Measurements from ENCODE around the gene S100A9. TPM values are rescaled to one million over a fixed set of nuclear protein-coding genes. Genes with fewer than 3 reads are reported as not detected.

S100A9 gene
- total RNA-seq, 4 donors from 2014 or later: 33.4 to 175 (median 54.0) TPM

DNA sequence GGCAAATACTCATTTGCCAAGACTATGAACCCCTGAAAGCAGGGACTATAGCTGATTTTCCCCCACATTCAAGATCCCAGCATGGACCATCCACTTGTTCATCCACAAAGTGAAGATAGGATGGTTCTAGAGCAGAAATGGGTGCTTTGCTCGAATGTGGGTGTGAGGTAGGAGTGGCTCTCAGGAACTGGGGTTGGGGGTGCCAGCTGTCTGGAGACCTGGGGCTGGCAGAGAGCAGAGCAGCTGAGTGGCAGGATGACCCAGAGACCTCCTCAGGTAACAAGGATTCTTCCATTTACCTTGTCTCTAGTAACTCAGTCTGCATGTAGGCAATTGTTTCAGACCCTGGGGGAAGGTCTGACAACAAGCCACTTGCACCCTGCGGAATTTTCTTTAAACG, 6.0 kb downstream of the S100A9 start:
- H3K4me1 ChIP-seq: no peaks in the 10 kb centered on the region
- H3K27ac ChIP-seq: no peak overlapping the region
- no peaks in the 10 kb centered on the region for H3K36me3 ChIP-seq
- H3K4me3 ChIP-seq: no peak overlapping the region
- H3K27me3 ChIP-seq: no peaks in the 10 kb centered on the region
- no peaks in the 10 kb centered on the region for H3K9me3 ChIP-seq
- intact Hi-C loops (cut with DNase I; ENCODE audit: low total_unique reads): no loop called here
- no peak for DNase-seq
- TF ChIP-seq, protein P1, sequence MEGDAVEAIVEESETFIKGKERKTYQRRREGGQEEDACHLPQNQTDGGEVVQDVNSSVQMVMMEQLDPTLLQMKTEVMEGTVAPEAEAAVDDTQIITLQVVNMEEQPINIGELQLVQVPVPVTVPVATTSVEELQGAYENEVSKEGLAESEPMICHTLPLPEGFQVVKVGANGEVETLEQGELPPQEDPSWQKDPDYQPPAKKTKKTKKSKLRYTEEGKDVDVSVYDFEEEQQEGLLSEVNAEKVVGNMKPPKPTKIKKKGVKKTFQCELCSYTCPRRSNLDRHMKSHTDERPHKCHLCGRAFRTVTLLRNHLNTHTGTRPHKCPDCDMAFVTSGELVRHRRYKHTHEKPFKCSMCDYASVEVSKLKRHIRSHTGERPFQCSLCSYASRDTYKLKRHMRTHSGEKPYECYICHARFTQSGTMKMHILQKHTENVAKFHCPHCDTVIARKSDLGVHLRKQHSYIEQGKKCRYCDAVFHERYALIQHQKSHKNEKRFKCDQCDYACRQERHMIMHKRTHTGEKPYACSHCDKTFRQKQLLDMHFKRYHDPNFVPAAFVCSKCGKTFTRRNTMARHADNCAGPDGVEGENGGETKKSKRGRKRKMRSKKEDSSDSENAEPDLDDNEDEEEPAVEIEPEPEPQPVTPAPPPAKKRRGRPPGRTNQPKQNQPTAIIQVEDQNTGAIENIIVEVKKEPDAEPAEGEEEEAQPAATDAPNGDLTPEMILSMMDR (IDR thresholded peaks at IDR 0.05): no peak
- no peak for TF ChIP-seq POLR2A (IDR thresholded peaks at IDR 0.05)

DNA sequence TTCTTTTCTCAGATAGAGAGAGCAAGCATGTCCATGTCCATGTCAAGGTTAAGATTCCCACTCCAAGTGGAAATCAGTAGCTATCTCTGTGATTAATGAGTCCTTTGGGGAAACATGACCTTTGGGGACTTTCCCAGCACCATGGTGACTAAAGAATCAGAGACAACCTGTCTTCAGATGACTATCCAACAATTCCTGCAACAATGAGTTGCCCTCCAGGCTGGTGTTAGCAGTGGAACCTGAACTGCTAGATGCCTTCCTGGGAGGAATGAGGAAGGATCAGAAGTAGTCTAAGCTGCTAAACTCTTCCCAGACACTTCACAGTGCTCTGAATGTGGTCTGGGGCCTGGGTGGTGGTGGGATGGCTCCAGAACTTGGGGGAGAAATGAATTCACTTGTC, 6.5 kb downstream of the S100A9 start:
- Histone ChIP-seq H3K9me3 (no peaks in the 10 kb centered on the region), H3K4me3 (no peak overlapping the region), H3K36me3 (no peaks in the 10 kb centered on the region), H3K27me3 (no peaks in the 10 kb centered on the region), H3K4me1 (no peaks in the 10 kb centered on the region), H3K27ac (no peak overlapping the region)
- no peak for DNase-seq
- no peak for TF ChIP-seq POLR2A (IDR thresholded peaks at IDR 0.05)
- TF ChIP-seq, protein P1 (IDR thresholded peaks at IDR 0.05): no peak
- intact Hi-C loops (cut with DNase I; ENCODE audit: low total_unique reads): no loop called here

DNA sequence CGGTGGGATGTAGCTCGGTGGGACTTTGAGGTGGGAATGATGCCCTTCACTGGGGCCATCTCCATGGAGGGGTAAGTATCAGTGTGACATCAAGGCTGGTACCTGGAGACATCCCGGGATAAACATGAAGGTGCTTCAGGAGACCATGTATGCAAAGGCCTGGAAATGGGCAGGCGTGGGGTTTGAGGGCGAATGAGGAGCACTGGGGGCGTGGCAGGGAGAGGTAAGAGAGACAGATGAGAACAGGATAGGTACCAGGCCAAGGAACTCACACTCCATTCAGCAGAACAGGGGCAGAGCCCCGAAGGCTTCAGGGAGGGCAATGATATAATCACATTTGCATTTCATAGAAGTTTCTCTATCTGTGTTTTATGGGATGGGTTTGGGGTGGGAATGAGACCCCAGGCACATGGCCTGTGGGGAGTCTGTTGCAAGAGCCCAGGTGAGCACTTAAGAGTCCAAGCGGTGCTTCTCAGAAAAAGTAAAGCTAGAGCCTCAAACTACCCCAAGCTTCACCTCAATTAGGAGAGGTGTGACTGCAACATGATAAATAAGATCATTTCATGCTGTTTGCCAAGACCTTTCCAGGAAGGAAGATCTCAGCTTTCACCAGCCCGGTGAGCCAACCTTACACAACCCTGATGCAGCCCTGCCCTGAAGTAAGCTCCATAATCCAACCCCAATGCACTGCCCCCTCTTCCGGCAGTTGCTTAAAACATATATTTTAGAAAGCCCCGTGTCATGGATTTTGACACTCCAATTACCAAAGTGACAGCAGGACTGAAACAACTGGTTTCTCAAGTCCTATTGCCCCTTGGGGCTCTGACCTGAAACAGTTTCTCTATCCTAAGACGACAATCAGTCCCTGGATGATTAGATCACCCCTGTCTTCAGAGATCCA, 7.4 kb downstream of the S100A9 start:
- intact Hi-C loops (cut with DNase I; ENCODE audit: low total_unique reads): no loop called here

DNA sequence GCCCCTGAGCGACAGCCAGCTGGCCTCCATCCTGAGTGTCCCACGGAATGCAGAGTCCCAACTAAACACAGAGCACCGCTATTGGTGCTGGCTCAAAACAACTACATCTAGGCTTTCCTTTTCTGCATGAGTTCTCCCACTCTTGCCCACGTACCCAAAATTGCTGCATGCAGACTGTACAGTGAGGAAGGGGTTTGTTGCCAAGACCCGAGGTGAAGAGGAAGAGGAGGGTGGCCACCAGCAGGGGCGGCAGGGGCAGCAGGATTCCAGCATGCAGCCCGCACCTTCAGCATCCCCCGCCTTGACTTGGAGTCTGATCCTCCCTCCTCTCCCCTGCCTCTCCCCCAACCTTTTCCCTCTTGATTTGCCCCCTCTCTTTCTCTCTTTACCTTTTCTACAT, 8.0 kb downstream of the S100A9 start:
- TF ChIP-seq POLR2A (IDR thresholded peaks at IDR 0.05): no peak
- TF ChIP-seq, protein P1 (IDR thresholded peaks at IDR 0.05): no peak
- no peaks in the 10 kb centered on the region for H3K4me1 ChIP-seq
- no peaks in the 10 kb centered on the region for H3K36me3 ChIP-seq
- intact Hi-C loops (cut with DNase I; ENCODE audit: low total_unique reads): no loop called here
- no peak for DNase-seq
- H3K27ac ChIP-seq: no peak overlapping the region
- no peaks in the 10 kb centered on the region for H3K9me3 ChIP-seq
- no peaks in the 10 kb centered on the region for H3K27me3 ChIP-seq
- no peak overlapping the region for H3K4me3 ChIP-seq

More for the DNA sequence above, 7.4 kb downstream of the S100A9 start:
- Histone ChIP-seq H3K27me3 (no peaks in the 10 kb centered on the region), H3K9me3 (no peaks in the 10 kb centered on the region), H3K4me1 (no peaks in the 10 kb centered on the region), H3K36me3 (no peaks in the 10 kb centered on the region), H3K27ac (no peak overlapping the region), H3K4me3 (no peak overlapping the region)
- TF ChIP-seq, protein P1 (IDR thresholded peaks at IDR 0.05): no peak
- TF ChIP-seq POLR2A (IDR thresholded peaks at IDR 0.05): no peak
- no peak for DNase-seq

DNA sequence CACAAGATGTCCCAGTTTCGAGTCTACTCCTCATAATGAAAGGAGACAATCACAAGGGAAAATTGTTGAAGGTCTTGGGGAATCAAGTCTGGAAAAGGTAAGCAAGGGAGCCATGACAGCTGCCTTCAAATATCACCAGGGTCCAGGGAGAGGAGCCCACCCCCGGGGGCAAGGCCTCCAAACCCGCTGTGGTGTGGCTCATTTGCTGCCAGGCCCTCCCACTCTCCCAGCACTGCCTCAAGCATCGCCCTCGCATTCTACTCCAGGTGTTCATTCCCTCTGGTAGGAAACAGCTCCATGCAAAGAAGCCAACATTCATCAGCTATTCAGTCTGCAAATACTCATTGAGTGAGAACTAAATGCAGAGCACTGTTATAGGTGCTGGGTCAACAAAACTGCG, 8.6 kb downstream of the S100A9 start:
- no peaks in the 10 kb centered on the region for H3K27me3 ChIP-seq
- no peak overlapping the region for H3K27ac ChIP-seq
- no peak for TF ChIP-seq POLR2A (IDR thresholded peaks at IDR 0.05)
- TF ChIP-seq, protein P1 (IDR thresholded peaks at IDR 0.05): no peak
- H3K36me3 ChIP-seq: no peaks in the 10 kb centered on the region
- no peak overlapping the region for H3K4me3 ChIP-seq
- no peaks in the 10 kb centered on the region for H3K4me1 ChIP-seq
- intact Hi-C loops (cut with DNase I; ENCODE audit: low total_unique reads): no loop called here
- no peak for DNase-seq
- H3K9me3 ChIP-seq: no peaks in the 10 kb centered on the region
